ENCODE data around the gene HS1BP3.

HS1BP3 gene

DNA sequence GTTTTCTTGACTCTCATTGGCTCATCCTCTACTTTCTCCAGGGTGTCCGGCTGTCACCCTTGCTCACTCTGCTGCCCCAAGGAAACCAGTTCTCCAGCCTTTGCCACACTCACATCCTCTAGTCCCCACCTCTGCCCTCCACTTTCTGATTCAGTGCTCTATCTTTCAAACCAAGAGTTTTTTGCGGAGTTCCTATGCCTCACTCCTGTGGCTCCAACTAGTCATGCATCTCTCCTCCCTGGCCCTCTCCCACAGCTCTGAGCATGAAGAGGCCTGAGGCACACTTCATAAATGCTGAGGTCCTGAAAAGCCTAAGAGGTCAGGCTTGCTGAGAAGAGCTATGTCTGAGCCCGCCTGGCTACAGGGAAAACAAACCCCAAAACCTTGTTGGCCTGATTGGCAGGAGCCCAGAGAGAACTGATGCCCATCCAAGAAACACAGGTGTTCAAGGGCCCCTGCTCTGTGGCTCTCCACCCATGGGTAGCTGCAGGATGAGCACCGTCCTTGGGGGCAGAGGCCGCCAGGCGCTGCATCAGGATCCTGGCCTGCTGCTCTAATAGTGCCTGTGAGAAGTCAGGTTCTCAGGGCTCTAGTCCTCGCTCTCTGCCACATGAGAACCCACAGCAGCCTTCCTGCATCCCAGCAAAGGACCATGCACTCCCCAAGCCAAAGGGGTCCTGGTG lies 42.1 kb downstream of the HS1BP3 start:
- TF ChIP-seq, protein P1, sequence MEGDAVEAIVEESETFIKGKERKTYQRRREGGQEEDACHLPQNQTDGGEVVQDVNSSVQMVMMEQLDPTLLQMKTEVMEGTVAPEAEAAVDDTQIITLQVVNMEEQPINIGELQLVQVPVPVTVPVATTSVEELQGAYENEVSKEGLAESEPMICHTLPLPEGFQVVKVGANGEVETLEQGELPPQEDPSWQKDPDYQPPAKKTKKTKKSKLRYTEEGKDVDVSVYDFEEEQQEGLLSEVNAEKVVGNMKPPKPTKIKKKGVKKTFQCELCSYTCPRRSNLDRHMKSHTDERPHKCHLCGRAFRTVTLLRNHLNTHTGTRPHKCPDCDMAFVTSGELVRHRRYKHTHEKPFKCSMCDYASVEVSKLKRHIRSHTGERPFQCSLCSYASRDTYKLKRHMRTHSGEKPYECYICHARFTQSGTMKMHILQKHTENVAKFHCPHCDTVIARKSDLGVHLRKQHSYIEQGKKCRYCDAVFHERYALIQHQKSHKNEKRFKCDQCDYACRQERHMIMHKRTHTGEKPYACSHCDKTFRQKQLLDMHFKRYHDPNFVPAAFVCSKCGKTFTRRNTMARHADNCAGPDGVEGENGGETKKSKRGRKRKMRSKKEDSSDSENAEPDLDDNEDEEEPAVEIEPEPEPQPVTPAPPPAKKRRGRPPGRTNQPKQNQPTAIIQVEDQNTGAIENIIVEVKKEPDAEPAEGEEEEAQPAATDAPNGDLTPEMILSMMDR (IDR thresholded peaks at IDR 0.05; ENCODE audit: extremely low read depth, missing control alignments) = no peak
- no peak for DNase-seq (ENCODE audit: low spot score)

DNA sequence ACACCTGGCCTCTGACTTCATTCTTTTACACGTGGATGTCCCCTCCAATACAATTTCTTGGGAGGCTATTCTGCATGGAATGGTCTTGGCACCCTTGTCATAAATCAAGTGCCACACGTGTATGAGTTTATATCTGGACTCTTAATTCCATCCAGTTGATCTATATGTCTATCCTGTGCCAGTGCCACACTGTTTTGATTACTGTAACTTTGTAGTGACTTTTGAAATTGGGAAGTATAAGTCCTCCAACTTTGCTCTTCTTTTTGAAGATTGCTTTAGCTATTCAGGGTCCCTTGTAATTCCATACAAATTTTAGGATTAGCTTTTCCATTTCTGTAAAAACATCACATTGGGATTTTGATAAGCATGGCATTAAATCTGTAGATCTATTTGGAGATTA lies 43.5 kb downstream of the HS1BP3 start:
- DNase-seq (ENCODE audit: low spot score) = no peak
- TF ChIP-seq, protein P1 (IDR thresholded peaks at IDR 0.05; ENCODE audit: extremely low read depth, missing control alignments) = no peak

DNA sequence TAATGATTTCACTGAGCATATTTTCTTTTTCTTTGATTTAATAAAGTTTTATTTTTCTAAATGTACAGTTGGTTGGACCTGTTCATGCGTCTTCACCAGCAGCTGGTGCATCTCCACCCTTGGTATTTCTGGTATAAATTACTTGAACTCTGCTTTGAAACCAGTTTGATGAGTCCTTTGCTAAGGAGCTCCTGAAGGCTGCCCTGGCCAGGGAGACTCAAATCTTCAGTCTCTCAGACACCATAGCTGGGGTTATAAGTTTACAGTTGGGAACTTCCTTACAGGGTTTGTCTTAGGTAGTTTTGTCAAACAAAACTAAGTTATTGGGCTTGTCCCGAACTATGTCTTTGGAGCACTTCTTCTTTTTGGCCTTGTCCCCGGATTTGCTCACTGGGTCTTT lies 44.7 kb downstream of the HS1BP3 start:
- DNase-seq (ENCODE audit: low spot score) = no peak
- TF ChIP-seq, protein P1 (IDR thresholded peaks at IDR 0.05; ENCODE audit: extremely low read depth, missing control alignments) = no peak

DNA sequence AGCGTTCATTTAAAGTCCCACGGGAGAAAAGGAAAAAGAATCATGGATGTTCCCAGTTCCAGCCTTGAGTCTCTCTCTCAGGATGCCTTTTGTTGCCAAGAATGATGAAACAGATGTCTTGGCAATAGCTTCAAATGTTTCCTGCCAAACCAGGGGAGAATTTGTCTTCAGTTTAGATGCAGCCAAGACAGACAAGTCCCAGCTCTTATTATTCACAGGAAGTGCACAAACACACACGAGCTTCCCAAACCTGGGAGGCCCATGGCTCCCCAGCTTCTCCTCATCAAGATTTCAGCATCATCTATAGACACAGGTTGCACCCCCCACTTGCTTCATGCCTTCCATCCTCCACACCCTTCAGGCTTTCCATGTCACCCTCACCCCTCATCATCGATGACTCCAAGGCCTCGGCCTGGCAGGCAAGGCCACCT lies 45.9 kb downstream of the HS1BP3 start:
- TF ChIP-seq, protein P1 (IDR thresholded peaks at IDR 0.05; ENCODE audit: extremely low read depth, missing control alignments) = no peak
- DNase-seq (ENCODE audit: low spot score) = no peak

DNA sequence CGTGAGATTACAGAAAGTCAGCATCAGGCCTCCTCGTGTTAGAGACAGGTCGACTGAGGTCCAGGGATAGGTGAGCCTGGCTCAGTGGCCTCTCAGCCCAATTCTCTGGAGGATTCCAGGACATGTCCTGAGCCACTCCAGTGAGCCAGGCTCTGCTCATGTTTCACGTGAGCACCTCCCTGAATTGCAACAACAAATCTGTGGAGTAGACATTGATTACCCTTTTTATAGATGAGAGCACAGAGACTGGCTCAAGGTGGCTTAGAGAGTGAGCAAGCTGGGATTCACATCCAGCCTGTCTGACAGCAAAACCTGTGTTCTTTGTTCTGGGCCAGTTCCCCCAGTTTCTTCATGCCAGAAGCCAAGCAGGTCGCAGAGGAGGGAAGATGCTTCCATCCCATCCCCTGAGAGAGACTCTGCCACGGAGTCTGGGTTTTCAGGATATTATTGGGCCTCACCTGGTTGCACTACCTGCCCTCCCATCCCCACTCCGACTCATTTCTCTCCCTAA lies 46.4 kb downstream of the HS1BP3 start:
- DNase-seq (ENCODE audit: low spot score) = no peak
- TF ChIP-seq, protein P1 (IDR thresholded peaks at IDR 0.05; ENCODE audit: extremely low read depth, missing control alignments) = no peak

DNA sequence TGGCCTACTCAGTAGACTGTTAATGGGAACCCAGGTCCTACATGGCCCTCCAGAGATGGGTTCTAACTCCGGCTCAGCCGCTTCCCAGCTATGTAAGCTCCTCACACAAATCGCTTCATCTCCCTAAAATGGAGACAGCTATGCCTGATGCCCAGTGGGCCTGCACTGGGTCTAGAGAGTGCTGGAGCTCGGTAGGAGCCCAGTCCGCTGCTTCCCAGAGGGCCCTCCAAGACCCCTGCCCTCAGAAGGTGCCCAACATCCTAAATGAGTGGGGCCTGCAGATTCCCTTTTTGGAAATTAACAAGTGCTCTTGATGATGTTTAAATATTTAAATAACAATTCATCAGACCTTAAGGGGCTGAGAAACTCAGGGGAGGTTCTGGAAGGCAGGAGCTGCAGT lies 47.1 kb downstream of the HS1BP3 start:
- DNase-seq (ENCODE audit: low spot score) = no peak
- TF ChIP-seq, protein P1 (IDR thresholded peaks at IDR 0.05; ENCODE audit: extremely low read depth, missing control alignments) = no peak

DNA sequence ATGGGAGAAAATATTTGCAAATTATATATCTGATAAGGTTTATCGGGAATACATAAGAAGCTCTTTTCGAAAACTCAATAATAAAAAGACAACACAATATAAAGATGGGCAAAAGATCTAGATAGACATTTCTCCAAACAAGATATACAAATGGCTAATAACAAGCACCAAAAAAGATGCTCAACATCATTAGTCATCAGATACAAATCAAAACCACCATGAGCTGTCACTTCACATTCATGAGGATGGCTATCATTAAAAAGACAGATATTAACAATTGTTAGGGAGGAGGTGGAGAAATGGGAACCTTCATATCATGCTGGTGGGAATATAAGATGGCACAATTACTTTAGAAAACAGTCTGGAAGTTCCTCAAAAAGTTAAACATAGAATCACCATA lies 48.1 kb downstream of the HS1BP3 start:
- TF ChIP-seq, protein P1 (IDR thresholded peaks at IDR 0.05; ENCODE audit: extremely low read depth, missing control alignments) = no peak
- no peak for DNase-seq (ENCODE audit: low spot score)
